ENCODE data around the gene UTY. TPM values are rescaled to one million over a fixed set of nuclear protein-coding genes. Genes with fewer than 3 reads are reported as not detected.

UTY gene
- total and polyA plus RNA-seq, 2 of the 8 experiments (the other 6 are each of a cell fraction or from before 2014, with no cell fraction given) = 7.2 to 20.4 TPM

GRCh38 chrY:13205214-13205613, 274.6 kb downstream of the UTY start:
- H4K8ac ChIP-seq (ENCODE audit: extremely low read depth, insufficient read depth, low read length) = no peak overlapping the region
- H3K36me3 ChIP-seq (ENCODE audit: control insufficient read depth in 2 of 4, insufficient read depth in 4 of 4, low read length in 3 of 4) = no peaks in the 10 kb centered on the region
- H3K56ac ChIP-seq (replicated peaks; ENCODE audit: insufficient read length, low read depth, low read length) = no peak overlapping the region
- no peak overlapping the region for H3K23ac ChIP-seq (ENCODE audit: insufficient read length)
- peak overlapping the region; percentile 98; the same call in 1 of the 2 replicates for H2BK12ac ChIP-seq (ENCODE audit: low read depth, low read length)
- H2BK5ac ChIP-seq (ENCODE audit: low read depth, low read length) = peak overlapping the region; percentile 99
- H3K4me2 ChIP-seq (ENCODE audit: insufficient read depth in 1 of 2, low read depth in 2 of 2, low read length in 2 of 2) = no peak overlapping the region
- H3K9me3 ChIP-seq (ENCODE audit: insufficient read depth in 2 of 2, low read depth in 1 of 2, low read length in 1 of 2) = no peaks in the 10 kb centered on the region
- H3K4ac ChIP-seq (replicated peaks; ENCODE audit: insufficient read length, low read depth, low read length) = no peak overlapping the region
- DNase-seq (ENCODE audit: low read depth in 1 of 2, low spot score in 2 of 2) (no peak), FAIRE-seq (peak; percentile 82)
- H4K20me1 ChIP-seq (replicated peaks in 1 of 2; ENCODE audit: control insufficient read depth in 1 of 2, insufficient read depth in 2 of 2, low read length in 2 of 2) = no peaks in the 10 kb centered on the region
- H4K91ac ChIP-seq (replicated peaks; ENCODE audit: insufficient read length, low read length) = peak overlapping the region; percentile 100
- POLR2A ChIA-PET (ENCODE audit: partially characterized antibody) = interaction anchor here (0.8 kb wide), 1 partner anchor 25 kb away, joined by 3 read pairs; no protein-coding TSS in a partner anchor
- H3K4me3 ChIP-seq (ENCODE audit: extremely low read depth in 1 of 4, insufficient read depth in 2 of 4, low read depth in 3 of 4, low read length in 4 of 4) = no peak overlapping the region; a peak in 1 of 8 replicates
- H3K27me3 ChIP-seq (replicated peaks in 1 of 4; ENCODE audit: control insufficient read depth in 3 of 4, extremely low read depth in 1 of 4, insufficient read depth in 3 of 4, low read length in 3 of 4) = no peaks in the 10 kb centered on the region
- H3K4me1 ChIP-seq (replicated peaks in 1 of 4; ENCODE audit: control insufficient read depth in 3 of 4, insufficient read depth in 4 of 4, low read length in 3 of 4) = peaks cover 0 to 6% (median 3%) of the 10 kb centered on the region in 4 experiments; a peak in 3 of 7 replicates
- CTCF ChIA-PET (ENCODE audit: partially characterized antibody) = no interaction called here
- H3K9ac ChIP-seq (replicated peaks in 1 of 4; ENCODE audit: extremely low read depth in 1 of 4, low read depth in 3 of 4, low read length in 3 of 4) = no peak overlapping the region
- no peak overlapping the region; the same call in 1 of the 2 replicates for H3K27ac ChIP-seq (ENCODE audit: low read depth, low read length)
- no peaks in the 10 kb centered on the region for H3K79me2 ChIP-seq (ENCODE audit: control insufficient read depth in 1 of 2, insufficient read depth in 2 of 2, low read length in 2 of 2)
- no peak overlapping the region for H2BK15ac ChIP-seq (ENCODE audit: low read length)
- H2BK120ac ChIP-seq (replicated peaks; ENCODE audit: low read depth, low read length) = peak overlapping the region; percentile 99
- H2AFZ ChIP-seq (ENCODE audit: low read length) = no peak overlapping the region
- no peak overlapping the region for H3K14ac ChIP-seq (ENCODE audit: insufficient read length)
- 0 out of 2 replicates have a peak overlapping the region, but pooled peaks have one; percentile 78 for H2AK5ac ChIP-seq (ENCODE audit: low read depth, low read length)
- no peak overlapping the region for H4K5ac ChIP-seq (ENCODE audit: insufficient read length, low read depth, low read length)
- no peak for TF ChIP-seq ZNF274 (IDR thresholded peaks at IDR 0.05; ENCODE audit: borderline replicate concordance, extremely low read depth, low read length)
- no peak for TF ChIP-seq SP1 (IDR thresholded peaks at IDR 0.05; ENCODE audit: low read depth, low read length)
- TF ChIP-seq EP300 (IDR thresholded peaks at IDR 0.05; ENCODE audit: borderline replicate concordance in 1 of 2, low read depth in 2 of 2, low read length in 2 of 2) = 0 out of 3 replicates have a peak, but pooled peaks of 1 of the 2 experiments have one; percentile 16
- no peak for TF ChIP-seq ASH2L (IDR thresholded peaks at IDR 0.05; ENCODE audit: low read length)
- no peak for TF ChIP-seq BRCA1 (IDR thresholded peaks at IDR 0.05; ENCODE audit: low read depth, low read length)
- TF ChIP-seq USF2 (IDR thresholded peaks at IDR 0.05; ENCODE audit: low read length) = no peak
- peak overlapping the region; percentile 72 for H3K18ac ChIP-seq (ENCODE audit: extremely low read depth, low read length)
- H3K23me2 ChIP-seq (ENCODE audit: low read depth, low read length) = no peaks in the 10 kb centered on the region
- H2BK20ac ChIP-seq (ENCODE audit: low read length) = peak overlapping the region; percentile 97
- no peaks in the 10 kb centered on the region for H3K79me1 ChIP-seq (ENCODE audit: low read depth, low read length)
- WGBS, 2 experiments (ENCODE audit: extremely low coverage in 1 of 2, insufficient coverage in 1 of 2, insufficient read length in 1 of 2, insufficient replicate concordance in 2 of 2, low coverage in 1 of 2, low lambda C conversion rate in 2 of 2, missing lambda C conversion rate in 1 of 2) = 22% methylated on average over 1 of the region's 1 CpG; no CpG with 5 or more reads in 1 of the 2 experiments

Measured in H1 (cell line).